DOHH2 (cell line): ENCODE data around the gene GAS2L1.

ENCODE experiments used
- CTCF ChIP-seq: fragments of 200-600 bp; sonication (generic); IDR thresholded peaks from one replicate; pipeline ENCODE4 v1.5.1; 2014; ENCODE audit warnings: antibody characterized with exemption, mild to moderate bottlenecking, low read depth, low read length; ENCODE audit not compliant: poor library complexity, severe bottlenecking
- EZH2phosphoT487 ChIP-seq: fragments of 200-600 bp; sonication (generic); IDR thresholded peaks from 2 replicates; pipeline ENCODE4 v1.6.1; 2017; ENCODE audit warnings: borderline replicate concordance, mild to moderate bottlenecking, antibody characterized with exemption, low read length, moderate library complexity, mixed read lengths

- TF ChIP-seq CTCF: no peak
- no peak for TF ChIP-seq EZH2phosphoT487
These were observed 11.5 kb downstream of the GAS2L1 start for GRCh38 chr22:29317827-29318454.
